GM18511 (cell line): ENCODE data around the gene TMPRSS5.
"Not testable (repeated sequence)": the region's sequence is repeated elsewhere in the genome, so short reads cannot be mapped to it uniquely, and the experiment has no call there.

Experiments
- ATAC-seq: cut with Tn5 transposase; IDR thresholded peaks from one replicate; pipeline ENCODE4 v1.9.1; 2021; ENCODE audit warnings: mild to moderate bottlenecking, moderate library complexity; ENCODE audit not compliant: unreplicated experiment

TMPRSS5 gene

GRCh38 chr11:113697756-113698407, 8.2 kb downstream of the TMPRSS5 start:
- no peak for ATAC-seq

GRCh38 chr11:113697111-113697510, 9.0 kb downstream of the TMPRSS5 start:
- ATAC-seq = no peak

DNA sequence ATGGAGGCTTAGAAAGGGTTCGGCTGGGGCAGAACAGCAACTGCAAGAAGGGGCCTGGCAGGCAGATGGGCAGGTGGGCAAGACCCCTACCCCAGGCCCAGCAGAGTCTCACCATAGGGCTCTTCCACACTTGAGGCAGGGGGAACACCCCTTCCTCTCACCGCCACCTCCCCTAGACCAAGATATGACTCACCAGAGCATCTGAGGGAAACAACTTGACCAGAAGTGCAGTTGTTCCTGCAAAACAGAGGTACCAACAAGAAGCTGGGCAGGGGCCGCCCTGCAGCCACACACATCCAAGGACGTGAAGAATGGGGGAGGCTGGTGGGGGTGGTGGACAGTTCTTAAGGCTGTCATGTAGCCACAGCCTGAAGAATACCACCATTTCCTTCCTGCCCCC, 10.9 kb downstream of the TMPRSS5 start:
- no peak for ATAC-seq

DNA sequence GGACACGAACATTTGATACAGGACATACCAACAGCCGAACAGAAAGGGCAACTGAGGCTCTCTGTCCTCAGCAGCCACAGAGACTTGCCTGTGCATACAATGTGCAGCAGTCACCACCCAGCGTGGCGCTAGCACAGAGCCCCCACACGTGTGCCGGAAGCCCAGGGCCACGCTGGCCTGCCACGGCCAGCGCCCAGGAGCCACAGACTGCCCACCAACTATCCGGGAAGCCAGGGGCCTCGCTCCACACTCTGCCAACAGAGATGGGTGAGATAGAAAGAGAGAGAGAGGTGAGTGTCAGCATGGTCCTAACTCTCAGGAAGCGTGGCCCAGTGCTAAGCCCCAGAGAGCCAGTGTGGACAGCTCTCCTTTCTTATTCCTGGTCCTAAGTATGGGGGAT, 11.7 kb downstream of the TMPRSS5 start:
- no peak for ATAC-seq

DNA sequence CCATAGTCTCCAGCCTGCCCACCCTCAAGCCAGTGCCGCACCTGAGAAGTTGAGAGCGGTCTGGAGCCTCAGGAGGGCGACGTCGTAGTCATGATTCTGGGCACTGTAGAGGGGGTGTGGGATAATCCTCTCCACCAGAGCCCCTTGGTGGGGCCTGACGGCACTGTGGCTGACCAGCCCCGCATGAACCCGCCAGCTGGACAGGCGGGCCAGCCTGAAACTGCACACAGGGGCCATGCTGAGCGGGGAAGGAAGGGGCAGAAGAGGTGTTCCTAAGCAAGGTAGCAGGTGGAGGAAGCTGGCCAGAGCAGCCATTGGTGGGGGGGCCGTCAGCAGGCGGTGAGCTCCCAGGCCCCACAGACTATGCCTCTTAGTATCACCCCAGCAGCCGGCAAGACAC, 13.1 kb downstream of the TMPRSS5 start:
- no peak for ATAC-seq

DNA sequence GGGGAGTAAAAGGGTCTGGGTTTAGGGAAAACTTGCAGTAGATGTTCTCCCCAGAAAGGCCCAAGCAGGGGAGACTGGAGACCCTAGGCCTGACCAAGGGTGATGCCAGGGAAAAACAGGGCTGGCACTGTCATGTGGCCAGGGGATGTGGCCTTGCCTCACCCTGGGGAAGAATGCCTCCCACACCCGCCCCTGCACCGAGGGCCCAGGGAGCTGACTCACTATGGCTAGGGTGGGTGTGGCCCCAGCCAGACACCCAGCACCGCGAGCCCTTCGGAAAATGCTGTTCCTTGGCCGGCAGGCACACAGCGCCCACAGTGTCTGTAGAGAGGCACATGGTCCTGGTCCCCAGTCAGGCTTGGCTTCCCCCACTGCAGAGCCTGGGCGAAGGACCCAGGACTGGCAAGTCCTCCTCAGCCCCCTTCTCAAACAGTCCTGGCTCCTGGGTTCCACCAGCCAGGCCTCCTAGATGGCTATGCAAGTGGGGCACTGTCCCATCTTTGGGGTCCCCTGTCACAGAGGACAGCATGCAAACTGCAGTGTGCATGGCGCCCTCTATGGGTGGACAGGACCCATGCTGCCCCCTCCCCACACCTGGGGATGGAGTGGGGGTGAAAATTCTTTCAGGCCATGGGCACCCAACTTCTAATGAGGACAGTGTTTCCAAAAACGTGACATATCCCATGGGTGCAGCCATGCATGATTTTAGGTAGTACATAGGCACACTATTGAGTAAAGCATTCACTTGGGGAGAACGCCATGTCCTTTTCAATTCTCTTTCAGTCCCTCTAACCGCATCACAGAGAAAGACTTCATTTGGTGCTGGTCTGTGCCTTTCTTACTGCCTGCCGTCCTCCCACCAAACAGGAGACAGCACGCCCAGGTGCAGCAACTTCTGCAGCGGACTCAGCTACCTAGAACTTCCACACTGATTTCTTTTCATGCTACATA, 15.2 kb downstream of the TMPRSS5 start:
- no peak for ATAC-seq

DNA sequence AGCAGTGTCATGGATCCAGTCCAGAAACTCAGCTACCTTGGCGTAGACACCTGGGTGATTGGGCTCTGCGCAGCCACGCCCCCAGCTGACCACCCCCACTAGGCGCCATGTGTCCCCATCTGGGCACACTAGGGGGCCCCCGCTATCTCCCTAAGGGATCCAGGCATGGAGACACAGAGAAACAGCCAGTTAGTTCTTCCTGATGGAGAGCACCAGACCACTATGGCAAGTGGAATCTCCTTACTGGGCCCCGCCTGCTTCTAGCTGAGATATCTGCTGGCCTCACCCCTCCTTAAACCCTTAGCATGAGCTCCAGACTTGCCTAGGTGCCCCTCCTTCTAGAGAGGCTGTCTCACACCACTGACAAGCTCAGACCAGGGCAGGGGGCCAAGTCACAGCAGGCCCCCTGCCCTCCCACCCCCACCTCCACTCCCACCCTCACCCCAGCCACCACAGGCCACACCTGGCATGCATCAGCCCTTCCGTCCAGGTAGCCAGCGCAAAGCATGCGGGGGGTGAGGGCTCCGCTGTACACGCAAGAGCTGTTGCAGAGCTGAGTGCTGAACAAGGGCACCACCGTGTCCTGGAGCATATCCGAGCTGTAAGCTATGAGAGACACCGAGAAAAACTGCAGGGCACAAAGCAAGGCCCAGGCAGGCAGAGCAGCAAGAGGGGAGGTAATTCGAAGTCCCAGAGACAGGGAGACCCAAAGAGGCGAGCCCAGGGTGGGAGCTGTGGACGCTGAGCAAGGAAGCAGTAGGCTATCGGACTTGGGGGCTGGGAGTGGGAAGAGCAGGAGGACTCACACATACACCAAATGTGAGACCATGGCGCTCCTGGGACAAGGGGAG, 16.1 kb downstream of the TMPRSS5 start:
- no peak for ATAC-seq

GRCh38 chr11:113685654-113686359, 20.3 kb downstream of the TMPRSS5 start:
- ATAC-seq = peak; percentile 47

- ATAC-seq = no peak
These were observed 21.6 kb downstream of the TMPRSS5 start for GRCh38 chr11:113684496-113684895.

- no peak for ATAC-seq
These were observed 22.5 kb downstream of the TMPRSS5 start for GRCh38 chr11:113683481-113684046.

DNA sequence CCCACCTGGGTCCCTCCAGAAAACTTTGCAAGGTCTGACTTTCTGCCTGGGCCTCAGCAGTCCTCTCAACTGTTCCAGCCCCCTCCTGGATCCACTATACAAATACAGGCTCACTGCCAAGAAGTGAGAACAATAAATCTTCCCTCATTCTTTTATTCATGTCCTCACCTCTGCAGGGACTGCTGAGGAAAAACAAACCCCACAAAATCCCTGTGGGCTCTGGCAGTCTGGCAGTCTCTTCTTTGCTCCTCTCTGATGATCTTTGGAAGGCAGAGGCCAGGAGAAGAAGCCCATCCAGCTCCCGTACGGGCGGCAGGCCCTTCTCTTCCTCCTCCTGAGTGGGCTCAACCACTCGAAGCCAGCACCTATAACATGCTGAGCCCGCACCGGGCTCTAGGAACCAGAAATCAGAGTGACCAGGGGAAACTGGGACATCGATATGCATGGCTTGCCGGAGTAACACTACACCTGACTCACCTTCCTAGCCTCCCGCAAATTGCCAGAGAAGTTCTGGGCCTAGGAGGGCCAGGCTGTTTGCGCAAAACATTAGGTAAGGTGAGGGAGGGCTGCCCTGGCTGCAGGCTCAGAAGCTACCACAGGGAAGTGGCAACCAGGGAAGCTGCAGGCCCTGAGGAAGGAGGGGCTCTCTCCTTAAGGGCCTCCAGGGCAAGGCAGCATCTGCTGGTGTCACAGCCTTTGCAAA, 24.2 kb downstream of the TMPRSS5 start:
- no peak for ATAC-seq

DNA sequence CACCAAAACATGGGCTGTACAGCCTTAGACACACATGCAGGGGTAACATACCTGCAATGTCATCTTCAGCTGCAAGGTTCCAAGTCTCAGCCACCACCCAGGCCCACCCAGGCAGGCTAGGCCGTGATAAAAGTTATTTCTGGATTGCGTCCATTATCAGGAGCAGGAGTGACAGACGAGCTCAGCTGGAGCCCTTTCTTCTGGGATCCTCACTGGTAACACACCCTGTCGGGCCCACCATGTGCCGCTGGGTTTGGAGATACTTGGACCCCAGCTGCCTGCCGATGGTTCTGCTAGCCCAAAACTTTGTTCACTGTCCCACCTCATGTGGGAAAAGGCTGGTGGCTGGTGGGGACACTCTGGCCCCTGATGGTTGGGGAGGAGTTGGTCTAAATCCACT, 24.8 kb downstream of the TMPRSS5 start:
- no peak for ATAC-seq

- no peak for ATAC-seq
These were observed 28.4 kb downstream of the TMPRSS5 start for GRCh38 chr11:113677685-113678084.

- ATAC-seq = no peak
These were observed 30.5 kb downstream of the TMPRSS5 start for GRCh38 chr11:113675565-113675964.

DNA sequence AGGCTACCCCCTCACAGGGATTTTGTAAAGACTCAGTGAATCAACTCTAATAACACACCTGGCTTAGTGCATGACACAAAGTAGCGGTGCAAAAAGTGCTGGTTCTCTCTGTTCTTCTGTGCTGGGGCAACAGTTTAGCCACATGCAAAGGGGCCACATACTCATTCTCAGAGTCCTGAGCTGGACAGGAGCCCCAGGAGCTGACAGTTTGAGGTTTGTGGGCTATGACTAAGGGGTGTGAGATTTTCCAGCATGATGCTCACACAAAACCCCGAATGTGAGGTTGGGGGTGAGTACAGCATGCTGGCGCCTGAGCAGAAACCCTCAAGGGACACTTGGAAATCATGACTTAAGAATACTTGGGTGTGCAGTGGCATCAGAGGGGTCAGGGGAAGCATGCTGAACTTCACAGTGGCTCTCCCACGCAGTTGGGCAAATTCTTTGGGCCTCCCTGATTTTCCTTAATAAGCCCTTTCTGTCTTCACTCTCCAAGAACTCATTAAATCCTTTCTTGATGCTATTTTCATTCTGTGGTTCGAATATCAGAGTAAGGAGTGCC, 31.0 kb downstream of the TMPRSS5 start:
- ATAC-seq = peak; percentile 92

DNA sequence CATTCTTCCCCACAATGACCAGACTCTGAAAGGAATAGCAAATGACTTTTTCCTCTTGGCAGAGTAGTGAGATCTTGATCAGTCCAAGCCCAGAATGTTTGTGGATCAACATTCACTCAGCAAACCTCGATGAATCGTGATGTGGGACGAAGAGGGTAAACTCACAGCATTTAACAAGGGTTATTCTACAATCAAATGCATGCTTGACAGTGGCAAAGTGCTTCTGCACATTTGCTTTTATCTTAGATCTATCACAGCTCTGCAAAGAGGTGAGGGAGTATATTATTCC, 31.8 kb downstream of the TMPRSS5 start:
- no peak for ATAC-seq

DNA sequence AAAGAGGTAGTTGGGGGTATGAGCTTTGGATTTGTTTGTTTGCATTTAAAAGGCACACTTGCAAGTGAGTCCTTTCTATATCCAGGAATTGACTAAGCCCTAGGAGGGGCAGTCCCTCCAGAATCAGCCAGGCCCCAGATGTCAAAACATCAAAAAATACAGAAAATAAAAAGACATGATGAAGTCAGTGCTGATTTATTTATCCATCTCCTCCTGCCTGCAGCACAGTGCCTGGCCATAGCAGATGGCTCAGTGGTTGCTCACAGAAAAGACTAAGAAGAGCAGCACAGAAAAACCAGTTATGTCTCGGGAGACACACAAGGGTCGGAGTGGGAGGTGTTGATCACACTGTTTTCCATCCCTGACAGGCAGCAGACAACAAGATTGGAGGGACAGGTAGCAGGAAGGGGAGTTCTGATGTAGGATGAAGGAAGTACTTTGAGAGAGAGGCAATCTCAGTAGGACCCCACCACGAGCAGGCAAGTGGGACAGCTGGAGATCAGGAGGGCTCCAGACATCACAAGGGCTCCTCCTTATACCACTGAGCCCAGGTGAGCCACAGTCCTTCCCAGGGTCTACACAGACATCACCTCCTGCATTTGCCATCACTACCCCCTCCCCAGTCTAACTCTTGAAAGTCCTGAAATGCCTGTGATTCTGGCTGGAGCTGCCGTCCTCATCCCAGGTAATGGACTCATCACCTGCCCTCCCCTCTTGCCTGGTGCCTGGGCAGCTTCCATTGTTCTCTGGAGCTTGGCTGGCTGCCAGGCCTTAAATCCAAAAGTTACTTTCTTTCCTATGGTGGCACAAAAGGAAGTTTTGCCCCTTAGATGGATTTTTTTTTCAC, 32.3 kb downstream of the TMPRSS5 start:
- no peak for ATAC-seq

DNA sequence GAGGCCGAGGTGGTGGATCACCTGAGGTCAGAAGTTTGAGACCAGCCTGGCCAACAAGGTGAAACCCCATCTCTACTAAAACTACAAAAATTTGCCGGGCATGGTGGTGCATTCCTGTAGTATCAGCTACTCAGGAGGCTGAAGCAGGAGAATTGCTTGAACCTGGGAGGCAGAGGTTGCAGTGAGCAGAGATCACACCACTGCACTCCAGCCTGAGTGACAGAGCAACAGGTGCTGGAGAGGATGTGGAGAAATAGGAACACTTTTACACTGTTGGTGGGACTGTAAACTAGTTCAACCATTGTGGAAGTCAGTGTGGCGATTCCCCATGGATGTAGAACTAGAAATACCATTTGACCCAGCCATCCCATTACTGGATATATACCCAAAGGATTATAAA, 34.2 kb downstream of the TMPRSS5 start:
- ATAC-seq = not testable (repeated sequence)

- no peak for ATAC-seq
These were observed 35.3 kb downstream of the TMPRSS5 start for GRCh38 chr11:113670831-113671215.
